Cardiac septum (tissue), 1 donor: ENCODE results near the gene SORL1. TPM values are rescaled to one million over a fixed set of nuclear protein-coding genes. Genes with fewer than 3 reads are reported as not detected.
"Not testable (repeated sequence)": the region's sequence is repeated elsewhere in the genome, so short reads cannot be mapped to it uniquely, and the experiment has no call there.

Source experiments
- DNase-seq: peaks from one replicate; pipeline ENCODE4 v3.0.0-alpha.2; 2020; ENCODE audit warnings: low spot score
- intact Hi-C: fragments of 100-400 bp; cut with DNase I; formaldehyde crosslinking; loops from one replicate; pipeline ENCODE4 v1.14.0; 2022
- total RNA-seq: library from RNA; stranded (reverse); fragmentation: NEBNext Ultra II Directional; extraction: Animal tissue kit (Norgen Biotek cat#: 25700); gene quantifications from one replicate; pipeline ENCODE4 v1.2.1, GENCODE V29; 2021
- donor health status: DM: no; HTN: no; CAD: no.

Gene SORL1
- total RNA-seq, 1 donor from 2014 or later = 8.0 TPM

DNA sequence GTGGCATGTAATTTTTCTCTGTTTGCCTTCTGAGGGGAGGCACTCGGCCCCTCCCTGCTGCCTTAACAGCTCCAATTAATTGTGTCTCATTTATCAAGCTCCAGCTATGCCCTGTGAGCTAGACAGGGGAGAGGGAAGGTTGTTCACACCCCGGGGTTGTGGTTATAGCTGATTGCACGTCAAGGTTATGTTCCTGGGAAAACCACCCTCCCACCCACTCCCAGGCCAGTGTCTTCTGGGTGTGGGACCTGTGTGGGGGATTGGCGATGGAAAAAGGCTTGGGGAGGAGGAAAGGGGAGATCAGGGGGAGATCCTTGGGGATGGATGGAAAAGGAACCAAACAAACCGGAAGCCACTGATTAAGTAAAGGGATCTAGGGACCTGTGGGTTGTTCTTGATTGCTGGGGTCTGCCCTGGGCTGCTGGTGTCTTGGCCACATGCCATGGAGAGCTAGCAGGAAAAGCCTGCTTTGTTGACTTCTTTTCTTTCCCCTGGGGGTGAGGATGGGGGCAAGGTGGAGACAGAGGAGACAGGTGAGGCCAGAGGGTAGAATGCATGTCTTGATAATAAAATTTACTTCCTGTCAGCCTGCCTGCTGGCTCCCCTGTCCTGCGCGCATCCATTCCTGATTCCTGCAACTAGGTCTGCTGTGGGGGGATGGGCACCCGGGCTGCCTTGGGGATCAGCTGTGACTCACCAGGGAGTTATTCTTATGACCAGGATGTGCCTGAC, 14.1 kb downstream of the SORL1 start:
- DNase-seq = peak; percentile 91

DNA sequence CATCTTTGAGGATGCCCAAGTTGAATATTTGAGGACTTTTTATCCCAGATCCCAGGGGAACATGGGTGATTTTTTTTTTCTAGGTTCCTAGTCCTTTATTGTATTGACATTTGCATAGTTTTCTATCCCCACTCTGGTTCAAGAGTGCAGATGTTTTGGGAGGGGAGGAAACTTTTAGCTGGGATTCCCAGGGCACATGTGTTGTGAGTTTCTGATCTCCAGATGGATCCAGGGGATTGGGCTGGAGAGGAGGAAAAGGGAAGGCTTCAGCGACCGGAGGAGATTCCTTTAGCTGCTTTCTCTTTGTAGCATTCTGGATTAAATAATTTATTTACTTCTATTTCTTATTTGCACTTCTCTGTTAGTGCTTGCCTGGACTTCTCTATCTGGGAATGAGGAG, 15.4 kb downstream of the SORL1 start:
- intact Hi-C loops = loop anchor here (10.0 kb wide), 1 partner anchor 83 kb away; no protein-coding TSS in a partner anchor
- no peak for DNase-seq

More for the DNA sequence above, 14.1 kb downstream of the SORL1 start:
- intact Hi-C loops = loop anchor here (10.0 kb wide), 1 partner anchor 81 kb away; no protein-coding TSS in a partner anchor

DNA sequence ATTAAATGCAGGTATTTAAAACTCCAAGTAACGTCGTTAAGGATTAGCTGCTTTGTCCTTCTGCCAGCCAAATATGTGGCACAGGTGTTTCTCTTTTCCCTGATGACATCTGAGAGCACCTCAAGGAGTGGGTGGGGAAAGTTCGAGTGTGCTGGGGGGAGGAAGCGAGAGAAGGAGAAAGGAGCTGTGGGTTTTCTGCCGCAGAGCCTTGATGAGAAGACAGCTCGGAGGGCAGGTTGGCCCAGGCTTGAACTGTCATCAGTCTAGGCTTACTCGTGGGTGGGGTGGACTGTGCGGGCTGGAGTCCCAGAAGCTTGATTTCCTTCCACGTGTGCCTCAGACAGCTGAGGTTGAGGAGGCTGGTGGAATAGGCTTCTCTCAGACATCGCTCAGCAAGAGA, 15.9 kb downstream of the SORL1 start:
- DNase-seq = no peak
- intact Hi-C loops = loop anchor here (10.0 kb wide), 1 partner anchor 83 kb away; no protein-coding TSS in a partner anchor

DNA sequence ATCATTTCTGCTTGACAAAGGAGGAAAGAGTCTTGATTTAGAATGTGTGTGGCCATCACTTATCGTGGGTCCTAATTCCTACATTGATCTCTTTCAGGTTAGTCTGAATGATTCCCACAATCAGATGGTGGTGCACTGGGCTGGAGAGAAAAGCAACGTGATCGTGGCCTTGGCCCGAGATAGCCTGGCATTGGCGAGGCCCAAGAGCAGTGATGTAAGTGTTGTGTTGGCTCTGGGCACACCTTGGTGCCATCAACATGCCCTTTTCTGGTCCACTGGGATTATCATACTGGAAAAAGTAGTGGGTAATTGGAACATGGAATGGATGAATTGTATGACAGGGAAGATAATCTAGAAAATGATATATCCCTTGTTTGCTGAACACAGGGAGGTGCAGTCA, 17.8 kb downstream of the SORL1 start:
- intact Hi-C loops = loop anchor here (10.0 kb wide), 1 partner anchor 85 kb away; no protein-coding TSS in a partner anchor
- DNase-seq = no peak

DNA sequence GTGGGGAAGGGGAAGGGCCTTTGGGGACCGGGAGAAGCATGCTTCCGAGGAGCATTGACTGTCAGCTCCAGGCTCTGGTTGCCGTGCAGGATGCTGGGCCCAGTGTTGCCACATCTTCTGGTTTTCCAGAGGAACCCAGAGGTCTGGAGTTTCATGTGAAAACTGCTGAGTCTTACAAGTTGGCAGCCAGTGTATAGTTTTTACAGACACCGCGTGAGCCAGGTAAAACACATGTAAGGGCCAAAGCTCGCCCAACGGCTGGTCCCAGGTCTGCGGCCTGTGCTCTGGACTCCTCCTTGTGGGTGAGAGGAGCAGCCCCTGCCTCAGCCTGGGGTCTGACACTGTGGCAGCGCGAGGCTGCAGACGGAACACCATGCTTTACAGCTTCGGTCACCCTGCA, 19.1 kb downstream of the SORL1 start:
- DNase-seq = no peak
- intact Hi-C loops = no loop called here

DNA sequence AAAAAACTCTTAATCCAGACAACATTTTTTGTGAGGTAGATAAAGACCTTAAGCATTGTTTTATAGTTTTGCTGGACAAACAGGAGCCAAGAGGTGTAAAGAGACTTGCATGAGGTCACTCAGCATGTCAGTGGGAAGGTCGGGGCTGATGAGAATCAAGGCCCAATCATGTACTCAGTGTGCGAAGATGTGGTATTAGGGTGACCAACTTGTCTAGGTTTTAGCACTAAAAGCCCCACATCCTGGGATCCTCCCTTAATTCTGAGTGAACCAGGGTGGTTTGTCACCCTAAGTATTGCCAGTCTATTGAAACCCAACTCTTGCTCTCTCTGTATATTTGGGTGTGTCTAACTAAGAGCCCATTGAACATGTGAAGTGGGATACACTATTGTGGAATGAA, 20.2 kb downstream of the SORL1 start:
- intact Hi-C loops = no loop called here
- no peak for DNase-seq

DNA sequence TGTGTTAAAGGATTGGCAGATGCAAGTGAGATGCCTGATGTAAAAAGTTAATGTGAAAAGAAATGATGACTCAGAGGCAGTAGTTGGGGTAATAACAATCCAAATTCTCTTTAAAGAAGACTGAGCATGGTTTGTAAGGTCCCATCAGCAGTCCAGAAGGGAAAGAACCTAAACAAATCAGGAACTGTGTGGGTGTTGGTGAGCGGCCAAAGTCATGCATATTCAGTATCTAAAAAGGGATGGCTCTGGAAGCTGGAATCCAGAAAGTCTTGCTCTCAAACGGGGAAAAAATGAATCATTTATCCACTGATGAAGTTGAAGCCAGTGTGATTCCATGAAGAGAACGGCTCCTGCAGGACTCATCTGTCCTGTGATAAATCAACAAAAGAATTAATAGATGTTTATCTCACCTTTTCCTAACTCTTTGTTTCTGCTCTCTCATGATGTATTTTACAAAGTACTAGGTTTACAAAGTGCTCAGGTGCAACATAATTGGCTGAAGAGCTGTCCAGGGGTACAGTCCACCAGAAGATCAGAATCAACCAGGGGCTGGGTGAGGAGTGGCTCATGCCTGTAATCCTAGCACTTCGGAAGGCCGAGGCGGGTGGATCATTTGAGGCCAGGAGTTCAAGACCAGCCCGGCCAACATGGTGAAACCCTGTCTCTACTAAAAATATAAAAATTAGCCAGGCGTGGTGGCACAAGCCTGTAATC, 21.1 kb downstream of the SORL1 start:
- no peak for DNase-seq
- intact Hi-C loops = no loop called here

DNA sequence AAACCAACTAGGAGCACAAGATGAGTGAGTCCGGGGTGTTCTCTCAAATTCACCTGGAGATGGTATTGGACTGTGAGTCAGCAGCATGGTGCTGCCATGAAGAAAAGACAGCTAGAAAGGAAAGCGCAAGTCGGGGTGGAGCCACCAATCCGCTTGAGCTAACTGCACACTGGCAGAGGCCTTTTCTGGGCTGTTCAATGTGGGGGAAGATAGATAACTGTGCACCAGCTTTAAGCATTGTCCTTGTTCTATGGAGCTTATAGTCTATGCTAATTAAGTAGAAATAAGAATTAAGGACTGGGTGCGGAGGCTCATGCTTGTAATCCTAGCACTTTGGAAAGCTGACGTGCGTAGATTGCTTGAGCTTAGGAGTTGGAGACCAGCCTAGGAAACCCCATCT, 22.6 kb downstream of the SORL1 start:
- DNase-seq = no peak
- intact Hi-C loops = no loop called here

DNA sequence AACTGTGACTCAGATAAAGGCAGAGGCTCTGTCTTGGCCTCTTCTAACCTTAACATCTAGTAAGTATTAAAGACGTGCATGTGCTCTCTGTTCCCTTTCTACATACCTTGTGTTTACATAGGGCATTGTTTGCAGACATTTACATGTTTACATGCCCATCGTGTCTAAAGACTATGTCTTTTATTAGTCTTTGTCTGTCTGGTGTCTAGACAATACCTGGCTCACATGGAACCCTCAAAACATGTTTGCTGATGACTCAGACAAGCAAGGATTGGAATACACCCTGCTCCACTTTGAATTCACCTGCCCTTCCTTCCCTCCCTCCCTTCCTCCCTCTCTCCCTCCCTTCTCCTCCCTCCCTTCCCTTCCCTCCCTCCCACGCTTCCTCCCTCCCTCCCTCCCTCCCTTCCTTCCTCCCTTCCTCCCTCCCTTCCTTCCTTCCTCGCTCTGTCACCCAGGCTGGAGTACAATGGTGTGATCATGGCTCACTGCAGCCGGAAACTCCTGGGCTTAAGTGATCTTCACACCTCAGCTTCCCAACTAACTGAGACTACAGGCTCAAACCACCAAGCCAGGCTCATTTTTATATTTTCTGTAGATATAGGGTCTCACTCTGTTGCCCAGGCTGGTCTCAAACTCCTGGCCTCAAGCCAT, 24.4 kb downstream of the SORL1 start:
- intact Hi-C loops = no loop called here
- DNase-seq = no peak

DNA sequence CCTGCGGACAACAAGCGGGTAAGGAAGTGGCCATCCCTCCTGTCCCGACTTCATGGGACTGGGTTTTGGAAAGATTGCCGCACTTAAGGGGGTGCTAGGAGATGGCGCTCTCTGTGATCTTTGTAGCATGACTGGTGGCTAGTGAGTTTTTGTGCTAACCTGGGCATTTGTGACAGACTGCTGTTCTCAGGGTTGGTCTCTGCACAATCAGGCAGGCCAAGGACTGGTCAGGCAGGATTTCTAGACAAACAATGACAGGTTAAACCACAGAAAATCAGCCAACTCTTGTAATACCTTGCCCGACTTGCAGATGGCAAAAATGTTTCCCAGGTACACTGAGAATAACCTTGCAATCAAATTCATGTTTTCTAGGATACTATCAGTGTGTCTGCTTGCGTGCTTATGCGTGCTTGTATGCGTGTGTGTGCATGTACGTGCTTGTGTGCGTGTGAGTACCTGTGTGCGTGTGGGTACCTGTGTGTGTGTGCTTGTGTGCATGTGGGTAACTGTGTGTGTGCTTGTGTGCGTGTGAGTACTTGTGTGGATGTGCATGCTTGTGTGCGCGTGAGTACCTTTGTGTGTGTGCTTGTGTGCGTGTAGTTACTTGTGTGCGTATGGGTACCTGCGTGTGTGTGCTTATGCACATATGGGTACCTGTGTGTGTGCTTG, 26.2 kb downstream of the SORL1 start:
- intact Hi-C loops = no loop called here
- no peak for DNase-seq

DNA sequence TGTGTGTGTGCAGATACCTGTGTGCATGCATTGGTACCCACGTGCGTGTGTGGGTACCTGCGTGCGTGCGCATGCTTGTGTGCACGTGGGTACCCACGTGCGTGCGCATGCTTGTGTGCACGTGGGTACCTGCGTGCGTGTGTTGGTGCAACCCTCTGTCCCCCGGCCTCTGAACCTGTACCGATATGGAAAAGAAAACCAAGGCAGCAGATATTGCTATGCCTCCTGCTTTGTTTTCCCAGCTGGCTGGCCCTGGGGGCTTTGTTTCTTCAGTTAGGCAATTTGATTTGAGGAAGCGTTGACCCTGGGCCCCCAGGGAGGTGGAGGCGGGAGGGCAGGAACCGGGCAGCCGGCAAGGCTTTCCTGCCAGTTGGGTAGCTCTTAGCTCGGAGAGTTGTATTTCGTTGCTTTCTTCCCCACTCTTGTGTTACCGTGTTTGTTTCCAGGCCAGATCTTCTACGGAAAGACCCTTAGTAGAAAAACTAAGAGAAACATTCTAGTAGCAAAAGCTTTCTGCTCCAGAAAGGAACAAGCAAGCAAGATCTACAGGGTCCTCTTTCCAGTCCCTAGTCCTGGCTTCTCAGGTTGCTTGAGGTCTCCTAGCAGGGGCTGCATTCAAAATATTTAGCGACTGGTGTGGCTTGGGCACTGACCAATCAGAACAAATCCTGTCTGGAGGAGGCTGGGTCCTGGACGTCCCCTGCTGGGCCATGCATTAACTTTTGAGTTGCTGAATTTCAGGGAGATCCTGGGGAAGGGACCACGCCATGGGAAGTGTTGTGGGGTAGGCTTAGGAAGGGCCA, 27.0 kb downstream of the SORL1 start:
- intact Hi-C loops = no loop called here
- no peak for DNase-seq

DNA sequence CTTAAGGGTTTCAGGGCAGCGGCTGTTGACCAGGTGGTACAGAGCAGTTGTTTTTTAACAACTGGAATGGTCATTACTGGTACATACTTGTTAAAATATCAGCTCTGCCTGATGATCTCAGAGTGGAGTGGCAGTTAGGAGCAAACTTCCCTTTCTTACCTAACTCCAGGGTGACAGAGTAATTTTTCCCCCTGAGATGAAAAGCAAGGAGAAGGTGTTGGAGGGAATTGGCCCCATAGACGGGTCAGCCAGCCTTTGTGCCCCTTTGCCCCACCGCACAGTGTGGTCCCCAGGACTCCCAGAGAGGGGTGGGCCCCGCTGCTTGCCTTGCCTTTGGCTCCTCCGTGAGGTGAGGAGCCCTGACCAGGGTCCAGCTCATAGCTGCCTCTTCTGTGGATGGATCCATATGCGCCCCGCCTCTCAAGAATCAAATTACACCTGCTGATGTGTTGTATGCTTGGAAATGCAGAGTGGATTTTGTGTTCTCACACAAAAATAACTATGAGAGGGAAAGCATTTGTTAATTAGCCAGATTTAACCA, 27.7 kb downstream of the SORL1 start:
- no peak for DNase-seq
- intact Hi-C loops = no loop called here

DNA sequence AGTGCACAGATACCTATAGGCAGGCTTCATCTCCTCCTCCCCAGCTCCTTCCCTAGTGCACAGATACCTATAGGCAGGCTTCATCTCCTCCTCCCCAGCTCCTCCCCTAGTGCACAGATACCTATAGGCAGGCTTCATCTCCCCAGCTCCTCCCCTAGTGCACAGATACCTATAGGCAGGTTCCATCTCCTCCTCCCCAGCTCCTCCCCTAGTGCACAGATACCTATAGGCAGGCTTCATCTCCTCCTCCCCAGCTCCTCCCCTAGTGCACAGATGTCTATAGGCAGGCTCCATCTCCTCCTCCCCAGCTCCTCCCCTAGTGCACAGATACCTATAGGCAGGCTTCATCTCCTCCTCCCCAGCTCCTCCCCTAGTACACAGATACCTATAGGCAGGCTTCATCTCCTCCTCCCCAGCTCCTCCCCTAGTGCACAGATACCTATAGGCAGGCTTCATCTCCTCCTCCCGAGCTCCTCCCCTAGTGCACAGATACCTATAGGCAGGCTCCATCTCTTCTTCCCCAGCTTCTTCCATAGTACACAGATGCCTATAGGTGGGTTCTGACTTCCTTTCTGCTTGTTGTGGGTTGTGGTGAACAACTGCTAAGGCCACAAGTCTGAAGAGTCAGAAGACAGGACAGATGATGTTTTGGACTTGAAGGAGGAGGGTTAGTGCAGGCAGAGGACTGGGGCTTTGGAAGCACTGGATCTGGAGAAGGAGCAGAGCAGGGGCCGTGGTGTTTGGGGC, 29.5 kb downstream of the SORL1 start:
- intact Hi-C loops = not testable (repeated sequence)

DNA sequence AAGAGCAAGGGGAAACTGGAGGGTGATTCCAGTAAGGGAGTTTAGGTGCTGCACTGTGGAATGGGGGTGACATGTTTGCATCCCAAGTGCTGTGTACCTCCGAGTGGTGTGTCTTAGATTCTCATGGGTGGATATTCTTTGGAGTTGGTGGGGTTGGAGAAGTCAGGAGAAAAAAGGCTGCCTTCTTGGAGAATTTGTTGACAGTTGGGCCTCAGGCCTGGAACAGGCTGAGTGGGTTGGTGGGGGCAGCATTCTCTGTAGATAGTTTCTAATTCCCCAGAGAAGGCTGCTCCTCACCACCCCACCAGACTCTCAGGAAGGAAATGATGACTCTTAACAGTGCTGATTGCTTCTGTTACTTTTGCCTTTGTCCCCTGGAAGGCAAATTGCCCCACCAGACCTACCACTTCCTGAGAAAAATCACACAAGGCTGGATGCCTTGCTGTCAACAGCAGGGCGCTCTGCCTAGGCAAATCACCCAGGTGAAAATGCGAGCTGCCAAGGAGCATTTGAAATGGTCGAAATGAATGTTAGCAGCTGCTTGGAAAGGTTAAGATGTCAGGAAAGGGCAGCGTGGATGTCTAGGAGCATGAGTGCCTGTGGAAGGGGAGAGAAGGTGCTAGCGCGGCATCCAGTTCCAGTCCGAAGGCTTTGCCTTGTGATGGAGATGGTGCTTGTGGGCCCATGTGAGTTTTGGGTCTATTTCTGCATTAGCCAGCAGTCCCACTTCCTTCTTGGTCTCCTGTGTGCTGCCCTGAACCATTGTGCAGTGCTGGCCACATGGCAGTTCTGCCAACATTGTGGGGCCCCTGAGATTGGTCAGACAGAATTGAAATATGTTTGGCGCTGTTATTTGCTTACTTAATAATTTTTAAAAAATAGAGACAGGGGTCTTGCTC, 30.4 kb downstream of the SORL1 start:
- intact Hi-C loops = no loop called here
- no peak for DNase-seq

More for the DNA sequence above, 29.5 kb downstream of the SORL1 start:
- DNase-seq = not testable (repeated sequence)

DNA sequence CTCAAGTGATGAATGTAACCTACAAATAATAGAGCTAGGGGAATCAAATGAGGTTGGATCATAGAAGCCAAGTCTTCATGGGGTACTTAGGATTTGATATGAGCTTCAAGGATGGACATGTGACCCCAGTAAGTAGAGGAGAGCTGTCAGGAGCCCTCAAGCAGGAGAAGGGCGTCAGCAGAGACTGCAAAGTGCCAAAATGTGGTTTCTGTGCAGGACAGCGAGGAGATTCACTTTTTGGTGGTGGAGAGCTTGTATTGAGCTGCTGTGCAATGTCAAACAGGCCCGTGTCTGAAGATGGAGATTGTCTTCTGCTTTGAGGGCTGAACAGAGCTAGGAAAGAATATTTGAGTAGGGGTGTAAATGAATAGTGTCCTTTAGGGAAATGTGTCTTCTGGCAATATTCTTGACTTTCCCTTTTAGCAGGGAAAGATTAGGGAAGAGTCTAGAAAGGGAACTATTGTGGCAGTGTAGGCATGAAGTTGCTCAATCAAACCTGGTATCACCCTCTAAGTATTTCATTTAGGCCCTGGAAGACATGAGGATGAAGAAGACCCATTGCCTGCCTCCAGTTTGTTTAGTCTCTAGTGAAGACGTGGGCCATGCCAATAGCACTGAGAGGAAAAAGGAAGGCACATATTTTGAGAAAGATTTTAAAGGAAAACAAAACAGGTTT, 31.8 kb downstream of the SORL1 start:
- intact Hi-C loops = no loop called here
- DNase-seq = no peak

DNA sequence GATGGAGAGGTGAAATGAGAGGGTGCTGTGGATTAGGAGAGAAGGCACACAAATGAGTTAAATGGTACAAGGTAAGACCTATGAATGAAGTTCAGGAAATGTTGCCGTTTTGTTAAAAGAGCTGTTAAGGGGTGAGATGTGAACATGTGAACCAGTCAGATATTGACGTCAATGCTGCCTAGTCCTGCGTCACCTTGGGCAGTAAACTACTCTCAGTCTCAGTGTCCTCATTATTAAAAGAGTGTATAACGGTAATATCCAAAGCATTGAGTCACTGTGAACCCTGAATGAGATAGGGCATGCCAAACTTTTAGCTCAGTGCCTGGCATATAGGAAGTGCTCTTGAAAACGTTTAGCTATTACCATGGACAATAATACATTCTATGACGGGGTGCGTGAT, 33.1 kb downstream of the SORL1 start:
- intact Hi-C loops = no loop called here
- no peak for DNase-seq

DNA sequence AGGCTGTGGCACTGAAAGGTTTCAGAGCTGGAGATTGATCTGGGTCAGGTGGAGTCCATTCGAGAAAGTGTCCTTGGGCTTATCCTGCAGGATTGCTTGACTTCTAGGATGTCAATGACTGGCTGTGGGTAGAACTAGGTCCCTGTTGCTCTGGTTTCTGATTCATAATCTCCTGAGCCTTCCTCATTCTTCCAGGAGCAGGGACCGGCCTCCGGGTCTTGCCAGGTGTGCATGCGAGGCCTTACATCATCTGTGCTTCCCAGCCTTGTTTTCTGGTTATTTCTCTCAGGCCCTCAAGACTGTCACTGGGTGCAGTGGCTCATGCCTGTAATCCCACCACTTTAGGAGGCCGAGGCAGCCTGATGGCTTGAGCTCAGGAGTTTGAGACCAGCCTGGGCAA, 33.9 kb downstream of the SORL1 start:
- no peak for DNase-seq
- intact Hi-C loops = no loop called here
